Vagina (tissue), 2 donors: ENCODE results near the gene PHACTR2. TPM values are rescaled to one million over a fixed set of nuclear protein-coding genes. Genes with fewer than 3 reads are reported as not detected.

Experiments used
- DNase-seq, 2 donors: peaks; one replicate each; pipeline ENCODE4 v3.0.0-alpha.2; 2017; ENCODE audit errors: extremely low spot score in 2 of 2
- H3K27ac ChIP-seq: fragments of 200-600 bp; sonication (generic); one replicate; pipeline ENCODE4 v1.5.1; 2019
- H3K27me3 ChIP-seq: fragments of 200-600 bp; sonication (generic); one replicate; pipeline ENCODE4 v1.5.1; 2019
- H3K36me3 ChIP-seq, 2 donors: fragments of 200-600 bp; sonication (generic); one replicate each; pipeline ENCODE4 v1.5.1; 2017 to 2019
- H3K4me1 ChIP-seq: fragments of 200-600 bp; sonication (generic); one replicate; pipeline ENCODE4 v1.5.1; 2019
- H3K4me3 ChIP-seq, 2 donors: fragments of 200-600 bp; sonication (generic); 1 replicate in 1 of 2; 2 replicates in 1 of 2; pipeline ENCODE4 v1.5.1; 2016 to 2019
- H3K9me3 ChIP-seq: fragments of 200-600 bp; sonication (generic); one replicate; pipeline ENCODE4 v1.5.1; 2019
- POLR2A ChIP-seq, 2 donors: fragments of 450-650 bp; IDR thresholded peaks; one replicate each; pipeline ENCODE4 v1.6.1; 2017; ENCODE audit warnings: antibody characterized with exemption in 2 of 2, mild to moderate bottlenecking in 2 of 2, moderate library complexity in 2 of 2
- POLR2AphosphoS5 ChIP-seq, 2 donors: sonication (generic); formaldehyde crosslinking; IDR thresholded peaks; one replicate each; pipeline ENCODE4 v1.9.0; 2017; ENCODE audit warnings: antibody characterized with exemption in 2 of 2, mild to moderate bottlenecking in 2 of 2, low read depth in 1 of 2; ENCODE audit not compliant: insufficient read depth in 1 of 2
- intact Hi-C: fragments of 100-400 bp; cut with DNase I; formaldehyde crosslinking; loops from one replicate; pipeline ENCODE4 v1.15.1; 2023
- total RNA-seq: library from RNA; depleted of rRNA; stranded (reverse); fragments of >200 nt; gene quantifications from one replicate; pipeline ENCODE4 v1.2.3, GENCODE V29; 2016
- TF ChIP-seq, protein P1 (sequence below), 3 experiments: fragments of 450-650 bp in 2 of 3; fragments of 200-600 bp in 1 of 3; sonication (generic) in 1 of 3; IDR thresholded peaks; one replicate each; pipeline ENCODE4 v1.5.1; 2017 to 2019; ENCODE audit warnings: antibody characterized with exemption in 3 of 3, mild to moderate bottlenecking in 2 of 3, moderate library complexity in 2 of 3

The PHACTR2 gene
- total RNA-seq, 1 donor from 2014 or later = 61.6 TPM

DNA sequence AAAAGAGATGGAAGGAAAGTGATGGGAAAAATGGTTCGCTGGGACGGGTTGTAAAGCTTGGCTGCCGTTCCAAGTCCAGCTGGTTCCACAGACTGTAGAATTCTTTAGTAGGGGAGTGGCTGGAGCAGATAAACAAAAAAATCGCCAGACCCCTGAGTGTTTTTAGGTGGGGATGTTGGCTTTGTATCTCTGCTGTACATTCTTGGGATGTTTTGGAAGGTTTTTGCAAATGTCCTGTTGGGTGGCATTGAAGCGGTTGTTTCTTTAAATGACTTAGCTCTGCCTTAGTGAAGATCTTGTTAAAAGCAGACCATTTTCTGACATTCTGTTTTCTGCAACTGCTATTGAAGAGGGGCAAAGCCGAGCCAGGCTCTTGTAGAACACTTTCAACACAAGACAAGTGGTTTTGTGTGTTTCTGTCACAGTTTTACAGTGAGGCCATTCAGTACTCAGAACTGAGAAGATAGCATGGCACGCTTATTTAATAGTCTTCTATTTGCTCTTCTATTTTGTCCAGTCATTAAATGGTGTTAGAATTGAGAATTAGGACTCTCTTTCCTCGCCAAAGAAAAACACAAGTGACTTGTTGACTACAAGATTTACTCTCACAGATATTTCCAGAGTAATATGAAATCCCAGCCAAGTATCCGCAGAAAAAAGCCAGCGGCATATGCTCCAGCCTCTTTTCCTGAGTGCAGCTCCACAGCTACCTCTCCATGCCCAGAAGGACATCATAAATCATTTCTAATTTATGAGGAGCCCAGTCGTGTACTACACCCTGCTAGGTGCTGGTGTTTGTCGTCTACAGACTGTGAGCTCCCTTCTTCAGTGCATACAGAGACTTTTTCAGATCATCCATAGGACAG, 65.8 kb downstream of the PHACTR2 start:
- H3K27me3 ChIP-seq = no peaks in the 10 kb centered on the region
- DNase-seq = no peak
- no peaks in the 10 kb centered on the region for H3K36me3 ChIP-seq
- intact Hi-C loops = no loop called here
- no peak for TF ChIP-seq POLR2AphosphoS5 (IDR thresholded peaks at IDR 0.05; ENCODE audit: insufficient read depth in 1 of 2, low read depth in 1 of 2)
- no peak for TF ChIP-seq POLR2A (IDR thresholded peaks at IDR 0.05)
- TF ChIP-seq, protein P1, sequence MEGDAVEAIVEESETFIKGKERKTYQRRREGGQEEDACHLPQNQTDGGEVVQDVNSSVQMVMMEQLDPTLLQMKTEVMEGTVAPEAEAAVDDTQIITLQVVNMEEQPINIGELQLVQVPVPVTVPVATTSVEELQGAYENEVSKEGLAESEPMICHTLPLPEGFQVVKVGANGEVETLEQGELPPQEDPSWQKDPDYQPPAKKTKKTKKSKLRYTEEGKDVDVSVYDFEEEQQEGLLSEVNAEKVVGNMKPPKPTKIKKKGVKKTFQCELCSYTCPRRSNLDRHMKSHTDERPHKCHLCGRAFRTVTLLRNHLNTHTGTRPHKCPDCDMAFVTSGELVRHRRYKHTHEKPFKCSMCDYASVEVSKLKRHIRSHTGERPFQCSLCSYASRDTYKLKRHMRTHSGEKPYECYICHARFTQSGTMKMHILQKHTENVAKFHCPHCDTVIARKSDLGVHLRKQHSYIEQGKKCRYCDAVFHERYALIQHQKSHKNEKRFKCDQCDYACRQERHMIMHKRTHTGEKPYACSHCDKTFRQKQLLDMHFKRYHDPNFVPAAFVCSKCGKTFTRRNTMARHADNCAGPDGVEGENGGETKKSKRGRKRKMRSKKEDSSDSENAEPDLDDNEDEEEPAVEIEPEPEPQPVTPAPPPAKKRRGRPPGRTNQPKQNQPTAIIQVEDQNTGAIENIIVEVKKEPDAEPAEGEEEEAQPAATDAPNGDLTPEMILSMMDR (IDR thresholded peaks at IDR 0.05) = no peak
- H3K4me1 ChIP-seq = peaks cover 43% of the 10 kb centered on the region
- peak overlapping the region; percentile 71 for H3K27ac ChIP-seq
- no peaks in the 10 kb centered on the region for H3K9me3 ChIP-seq
- H3K4me3 ChIP-seq = peak overlapping the region; percentile 5 to 20

DNA sequence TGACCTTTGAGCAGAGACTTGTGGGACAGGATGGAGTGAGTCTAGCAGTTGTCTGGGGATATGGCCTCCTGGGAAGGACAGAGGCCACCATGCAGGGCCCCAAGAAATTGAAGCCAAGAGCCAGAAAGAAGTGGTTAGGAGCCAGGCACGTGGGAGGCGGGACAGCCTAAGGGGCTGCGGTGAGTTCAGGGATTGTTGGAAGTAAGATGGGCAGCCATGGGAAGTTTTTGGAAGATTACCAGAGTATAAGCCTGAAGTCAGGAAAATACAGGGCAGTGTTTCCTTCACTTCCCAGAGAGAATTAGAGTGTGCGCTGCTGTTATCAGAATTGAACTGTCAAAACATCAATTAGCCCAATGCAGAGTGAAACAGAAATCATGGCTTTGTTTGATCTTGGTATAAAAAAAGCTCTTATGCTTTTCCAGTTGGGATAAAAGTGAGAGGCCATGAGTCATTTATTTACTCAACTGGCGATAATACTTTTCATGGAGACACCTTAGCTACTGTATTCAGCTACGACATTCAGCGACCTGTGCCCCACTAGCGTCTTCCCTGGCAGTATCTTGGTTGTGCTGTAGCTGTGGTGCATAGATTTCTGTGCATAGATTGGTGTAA, 66.9 kb downstream of the PHACTR2 start:
- Histone ChIP-seq H3K36me3 (no peaks in the 10 kb centered on the region), H3K27ac (peak overlapping the region; percentile 71), H3K4me3 (no peak overlapping the region), H3K27me3 (no peaks in the 10 kb centered on the region), H3K4me1 (peaks cover 43% of the 10 kb centered on the region), H3K9me3 (no peaks in the 10 kb centered on the region)
- DNase-seq = no peak
- no peak for TF ChIP-seq POLR2A (IDR thresholded peaks at IDR 0.05)
- TF ChIP-seq, protein P1 (IDR thresholded peaks at IDR 0.05) = no peak
- TF ChIP-seq POLR2AphosphoS5 (IDR thresholded peaks at IDR 0.05; ENCODE audit: insufficient read depth in 1 of 2, low read depth in 1 of 2) = no peak
- intact Hi-C loops = no loop called here

DNA sequence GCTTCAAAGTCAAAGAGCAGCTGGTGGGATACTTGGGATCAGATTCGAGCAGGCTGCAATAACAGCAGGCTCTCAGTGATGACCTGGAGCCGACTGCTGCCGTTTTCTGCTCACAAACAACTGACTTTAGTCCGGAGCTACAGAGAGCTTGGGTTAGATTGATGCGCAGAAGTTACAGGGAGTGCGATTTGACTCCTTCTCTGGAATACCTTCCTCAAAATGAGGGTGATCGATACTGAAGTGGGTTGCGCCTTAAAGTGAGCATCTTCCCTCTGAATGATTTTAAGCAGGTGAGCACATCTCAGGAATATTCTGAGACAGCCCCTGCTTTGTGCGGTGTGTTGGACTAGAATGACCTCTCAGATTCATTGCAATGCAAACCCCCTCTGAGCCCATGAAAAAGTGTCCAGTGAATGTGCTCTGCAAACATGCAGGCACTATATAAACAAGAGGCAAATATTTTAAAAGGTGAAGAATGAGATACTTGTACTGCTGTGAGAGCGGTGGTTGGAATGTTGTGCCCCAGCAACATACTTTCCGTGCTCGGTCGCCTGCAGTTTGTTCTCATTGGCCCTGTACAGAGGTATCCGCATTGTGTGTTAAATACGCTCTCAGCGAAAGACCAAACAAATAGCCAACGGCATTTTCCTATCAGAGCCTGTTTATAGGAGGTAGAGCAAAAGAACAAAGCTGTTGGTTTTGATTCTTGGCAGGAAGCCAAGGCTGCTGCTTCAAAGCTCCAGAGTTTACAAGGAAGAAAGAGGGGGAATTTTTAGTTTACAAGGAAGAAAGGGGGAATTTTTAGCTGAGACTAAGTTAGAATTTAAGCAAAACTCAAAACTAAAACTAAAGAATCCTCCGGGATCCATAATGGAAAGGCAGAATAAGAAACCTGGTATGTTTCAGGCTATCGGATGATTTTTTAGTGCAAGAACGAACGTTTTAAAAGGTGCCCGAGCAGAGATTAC, 67.7 kb downstream of the PHACTR2 start:
- peaks cover 43% of the 10 kb centered on the region for H3K4me1 ChIP-seq
- no peak for DNase-seq
- H3K27ac ChIP-seq = peak overlapping the region; percentile 71

DNA sequence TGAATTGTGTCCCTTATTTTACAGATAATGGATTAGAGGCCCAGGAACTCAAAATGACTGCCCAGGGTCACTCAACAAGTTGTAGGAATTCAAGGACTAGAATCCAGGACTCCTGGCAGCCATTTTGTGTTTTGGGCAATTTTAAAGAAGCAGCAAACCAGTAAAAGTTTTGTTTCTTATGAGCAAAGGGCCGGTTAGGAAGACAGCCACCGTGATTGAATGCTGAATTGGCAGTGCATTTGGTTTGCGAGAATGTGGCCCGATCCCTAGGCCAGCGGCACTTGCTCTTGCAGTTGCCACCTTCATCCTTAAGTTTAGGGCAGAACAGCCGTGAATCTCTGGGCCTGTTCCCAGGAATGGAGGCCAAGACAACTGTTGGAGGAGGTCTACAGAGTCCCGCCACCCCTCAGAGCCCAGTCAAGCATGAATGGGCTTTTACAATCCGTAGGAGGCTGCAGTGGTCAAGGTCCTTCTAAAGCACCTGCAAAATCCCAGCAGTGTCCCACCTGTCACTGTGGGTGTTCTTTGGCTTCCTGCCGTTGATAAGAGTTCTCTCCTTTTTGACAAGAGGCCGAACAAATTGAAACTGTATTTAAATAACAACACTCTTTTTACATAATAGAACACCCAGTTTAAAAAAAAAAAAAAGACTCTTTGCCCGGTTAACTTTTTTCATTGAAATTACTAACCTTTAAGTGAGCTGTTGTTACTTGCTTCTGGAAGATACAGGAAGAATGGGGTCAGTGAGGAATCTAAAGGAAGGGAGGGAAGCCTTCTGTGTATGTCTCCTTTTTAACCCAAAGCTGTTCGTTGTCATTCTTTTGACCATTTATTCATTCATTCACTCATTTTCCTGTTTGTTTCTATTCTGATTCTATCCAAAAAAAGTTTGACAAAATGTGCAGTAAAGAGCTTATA, 68.7 kb downstream of the PHACTR2 start:
- H3K36me3 ChIP-seq = no peaks in the 10 kb centered on the region
- no peaks in the 10 kb centered on the region for H3K9me3 ChIP-seq
- H3K4me3 ChIP-seq = peak overlapping the region in 1 of 2 donors; percentile 23
- DNase-seq = no peak
- TF ChIP-seq, protein P1 (IDR thresholded peaks at IDR 0.05) = no peak
- no peak for TF ChIP-seq POLR2AphosphoS5 (IDR thresholded peaks at IDR 0.05; ENCODE audit: insufficient read depth in 1 of 2, low read depth in 1 of 2)
- no peak for TF ChIP-seq POLR2A (IDR thresholded peaks at IDR 0.05)
- H3K4me1 ChIP-seq = peaks cover 43% of the 10 kb centered on the region
- H3K27ac ChIP-seq = peak overlapping the region; percentile 71
- intact Hi-C loops = no loop called here
- no peaks in the 10 kb centered on the region for H3K27me3 ChIP-seq

More for the DNA sequence above, 67.7 kb downstream of the PHACTR2 start:
- Histone ChIP-seq H3K9me3 (no peaks in the 10 kb centered on the region), H3K27me3 (no peaks in the 10 kb centered on the region), H3K36me3 (no peaks in the 10 kb centered on the region), H3K4me3 (peak overlapping the region; percentile 3 to 23)
- TF ChIP-seq POLR2AphosphoS5 (IDR thresholded peaks at IDR 0.05; ENCODE audit: insufficient read depth in 1 of 2, low read depth in 1 of 2) = no peak
- no peak for TF ChIP-seq POLR2A (IDR thresholded peaks at IDR 0.05)
- intact Hi-C loops = no loop called here
